ENCODE data around the gene OGA.
A peak's percentile ranks its signal among the peaks of the same experiment; 100 is the strongest.

Gene OGA

DNA sequence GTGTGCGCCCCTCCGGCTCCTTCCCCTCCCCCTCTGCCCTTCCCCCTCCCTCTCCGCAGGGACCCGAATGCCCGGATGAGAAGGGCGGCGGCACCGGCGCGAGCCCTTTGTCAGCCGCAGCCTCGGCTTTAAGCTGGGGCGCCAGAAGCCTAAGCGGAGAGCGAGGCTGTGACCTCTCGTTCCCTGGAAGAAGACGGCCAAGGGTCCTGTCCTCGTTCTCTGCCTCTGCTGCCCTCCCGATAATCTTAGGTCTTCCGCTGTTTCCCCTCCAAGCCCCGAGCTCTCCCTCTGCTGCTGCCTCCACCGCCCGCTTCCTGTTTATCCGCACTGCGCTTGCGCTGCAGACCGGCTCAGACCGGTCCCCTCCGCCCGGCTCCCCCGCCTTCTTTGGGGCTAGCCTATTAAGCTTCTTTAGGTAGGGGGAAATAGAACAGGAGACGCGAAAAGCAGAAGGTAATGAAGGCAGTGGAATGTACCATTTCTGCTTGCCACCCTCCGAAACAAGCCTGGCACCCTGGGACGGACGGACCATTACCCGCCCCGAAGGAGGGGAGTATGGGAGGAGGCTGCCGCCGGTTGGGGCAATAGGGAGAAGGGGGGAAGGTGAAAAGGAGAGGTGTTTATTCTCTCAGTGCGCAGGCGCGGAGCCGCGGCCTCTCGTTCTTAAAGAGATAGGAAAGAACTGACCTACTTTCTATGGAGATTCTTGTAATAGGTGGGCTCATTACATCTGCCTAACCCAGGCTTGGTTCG is at the start of gene OGA:
Gene OGA, minus strand, starts transcription at position 326 of the 753 bp plus-strand sequence. CDS start 422 bp downstream, outside the sequence.
- POLR2A ChIA-PET: interaction anchor here (0.5 to 2.5 kb wide), 23 partner anchors 9 to 588 kb away, joined by 3 to 24 read pairs (median 4); partner anchors contain the start of genes DPCD, NPM3 and POLL
- H3K9me3 ChIP-seq (ENCODE audit: control insufficient read depth, insufficient read depth, low read depth, low read length): no peaks in the 10 kb centered on the region
- H3K27ac ChIP-seq (ENCODE audit: extremely low read depth, low read depth, low read length): peak within 1 kb of the TSS; percentile 90
- peak within 1 kb of the TSS; percentile 92 for H3K4me3 ChIP-seq (ENCODE audit: low read depth, low read length)
- H3K4me1 ChIP-seq (ENCODE audit: control insufficient read depth, insufficient read depth, low read length): peaks cover 9% of the 10 kb centered on the region; the same call in 1 of the 2 replicates
- CTCF ChIA-PET: interaction anchor here (0.6 to 2.6 kb wide), 8 partner anchors 10 to 545 kb away, joined by 3 to 17 read pairs (median 4); no protein-coding TSS in a partner anchor
- H3K36me3 ChIP-seq (ENCODE audit: control insufficient read depth in 2 of 2, insufficient read depth in 1 of 2, low read length in 2 of 2): peaks cover 0 to 1% of the 10 kb centered on the region in 2 experiments; a peak in 2 of 3 replicates
- peak; percentile 83 for TF ChIP-seq FEZF1 (tag by site-specific recombination; IDR thresholded peaks at IDR 0.05)
- TF ChIP-seq, protein P1, sequence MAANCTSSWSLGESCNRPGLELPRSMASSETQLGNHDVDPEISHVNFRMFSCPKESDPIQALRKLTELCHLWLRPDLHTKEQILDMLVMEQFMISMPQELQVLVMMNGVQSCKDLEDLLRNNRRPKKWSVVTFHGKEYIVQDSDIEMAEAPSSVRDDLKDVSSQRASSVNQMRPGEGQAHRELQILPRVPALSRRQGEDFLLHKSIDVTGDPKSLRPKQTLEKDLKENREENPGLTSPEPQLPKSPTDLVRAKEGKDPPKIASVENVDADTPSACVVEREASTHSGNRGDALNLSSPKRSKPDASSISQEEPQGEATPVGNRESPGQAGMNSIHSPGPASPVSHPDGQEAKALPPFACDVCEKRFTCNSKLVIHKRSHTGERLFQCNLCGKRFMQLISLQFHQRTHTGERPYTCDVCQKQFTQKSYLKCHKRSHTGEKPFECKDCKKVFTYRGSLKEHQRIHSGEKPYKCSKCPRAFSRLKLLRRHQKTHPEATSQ (tag by site-specific recombination; IDR thresholded peaks at IDR 0.05): no peak
- no peak for TF ChIP-seq ZNF175 (tag by site-specific recombination; IDR thresholded peaks at IDR 0.05)
- no peak for TF ChIP-seq ZNF549 (tag by site-specific recombination; IDR thresholded peaks at IDR 0.05)
- peak; percentile 82 for TF ChIP-seq SP7 (tag by site-specific recombination; IDR thresholded peaks at IDR 0.05)
- TF ChIP-seq ZNF530 (tag by site-specific recombination; IDR thresholded peaks at IDR 0.05; ENCODE audit: low read depth): no peak
- TF ChIP-seq ZEB2 (tag by site-specific recombination; IDR thresholded peaks at IDR 0.05): peak; percentile 75
- no peak for TF ChIP-seq ZNF830 (tag by site-specific recombination; IDR thresholded peaks at IDR 0.05; ENCODE audit: low read depth)
- TF ChIP-seq ZNF596 (tag by site-specific recombination; IDR thresholded peaks at IDR 0.05): peak; percentile 39; the same call in 1 of the 2 replicates
- no peak for TF ChIP-seq ZNF664 (tag by site-specific recombination; IDR thresholded peaks at IDR 0.05)
- TF ChIP-seq ZBTB48 (tag by site-specific recombination; IDR thresholded peaks at IDR 0.05): peak; percentile 81; the same call in 1 of the 2 replicates
- no peak for TF ChIP-seq ZNF138 (tag by site-specific recombination; IDR thresholded peaks at IDR 0.05; ENCODE audit: borderline replicate concordance)
- TF ChIP-seq GLI2 (tag by site-specific recombination; IDR thresholded peaks at IDR 0.05; ENCODE audit: borderline replicate concordance, low read depth): no peak
- no peak for TF ChIP-seq ZNF24 (tag by site-specific recombination; IDR thresholded peaks at IDR 0.05)
- TF ChIP-seq, protein P2, sequence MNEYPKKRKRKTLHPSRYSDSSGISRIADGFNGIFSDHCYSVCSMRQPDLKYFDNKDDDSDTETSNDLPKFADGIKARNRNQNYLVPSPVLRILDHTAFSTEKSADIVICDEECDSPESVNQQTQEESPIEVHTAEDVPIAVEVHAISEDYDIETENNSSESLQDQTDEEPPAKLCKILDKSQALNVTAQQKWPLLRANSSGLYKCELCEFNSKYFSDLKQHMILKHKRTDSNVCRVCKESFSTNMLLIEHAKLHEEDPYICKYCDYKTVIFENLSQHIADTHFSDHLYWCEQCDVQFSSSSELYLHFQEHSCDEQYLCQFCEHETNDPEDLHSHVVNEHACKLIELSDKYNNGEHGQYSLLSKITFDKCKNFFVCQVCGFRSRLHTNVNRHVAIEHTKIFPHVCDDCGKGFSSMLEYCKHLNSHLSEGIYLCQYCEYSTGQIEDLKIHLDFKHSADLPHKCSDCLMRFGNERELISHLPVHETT (tag by site-specific recombination; IDR thresholded peaks at IDR 0.05): 0 out of 2 replicates have a peak, but pooled peaks have one; percentile 65
- TF ChIP-seq, protein P3, sequence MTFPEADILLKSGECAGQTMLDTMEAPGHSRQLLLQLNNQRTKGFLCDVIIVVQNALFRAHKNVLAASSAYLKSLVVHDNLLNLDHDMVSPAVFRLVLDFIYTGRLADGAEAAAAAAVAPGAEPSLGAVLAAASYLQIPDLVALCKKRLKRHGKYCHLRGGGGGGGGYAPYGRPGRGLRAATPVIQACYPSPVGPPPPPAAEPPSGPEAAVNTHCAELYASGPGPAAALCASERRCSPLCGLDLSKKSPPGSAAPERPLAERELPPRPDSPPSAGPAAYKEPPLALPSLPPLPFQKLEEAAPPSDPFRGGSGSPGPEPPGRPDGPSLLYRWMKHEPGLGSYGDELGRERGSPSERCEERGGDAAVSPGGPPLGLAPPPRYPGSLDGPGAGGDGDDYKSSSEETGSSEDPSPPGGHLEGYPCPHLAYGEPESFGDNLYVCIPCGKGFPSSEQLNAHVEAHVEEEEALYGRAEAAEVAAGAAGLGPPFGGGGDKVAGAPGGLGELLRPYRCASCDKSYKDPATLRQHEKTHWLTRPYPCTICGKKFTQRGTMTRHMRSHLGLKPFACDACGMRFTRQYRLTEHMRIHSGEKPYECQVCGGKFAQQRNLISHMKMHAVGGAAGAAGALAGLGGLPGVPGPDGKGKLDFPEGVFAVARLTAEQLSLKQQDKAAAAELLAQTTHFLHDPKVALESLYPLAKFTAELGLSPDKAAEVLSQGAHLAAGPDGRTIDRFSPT (tag by site-specific recombination; IDR thresholded peaks at IDR 0.05): peak; percentile 99
- no peak for TF ChIP-seq OSR2 (tag by site-specific recombination; IDR thresholded peaks at IDR 0.05)
- TF ChIP-seq ZNF621 (tag by site-specific recombination; IDR thresholded peaks at IDR 0.05): no peak
- no peak for TF ChIP-seq ZNF221 (tag by site-specific recombination; IDR thresholded peaks at IDR 0.05; ENCODE audit: borderline replicate concordance)
- peak; percentile 61; the same call in 1 of the 2 replicates for TF ChIP-seq EGR2 (tag by site-specific recombination; IDR thresholded peaks at IDR 0.05; ENCODE audit: low read depth)
- TF ChIP-seq ZNF292 (tag by site-specific recombination; IDR thresholded peaks at IDR 0.05; ENCODE audit: borderline replicate concordance, low read depth): no peak
- TF ChIP-seq, protein P4, sequence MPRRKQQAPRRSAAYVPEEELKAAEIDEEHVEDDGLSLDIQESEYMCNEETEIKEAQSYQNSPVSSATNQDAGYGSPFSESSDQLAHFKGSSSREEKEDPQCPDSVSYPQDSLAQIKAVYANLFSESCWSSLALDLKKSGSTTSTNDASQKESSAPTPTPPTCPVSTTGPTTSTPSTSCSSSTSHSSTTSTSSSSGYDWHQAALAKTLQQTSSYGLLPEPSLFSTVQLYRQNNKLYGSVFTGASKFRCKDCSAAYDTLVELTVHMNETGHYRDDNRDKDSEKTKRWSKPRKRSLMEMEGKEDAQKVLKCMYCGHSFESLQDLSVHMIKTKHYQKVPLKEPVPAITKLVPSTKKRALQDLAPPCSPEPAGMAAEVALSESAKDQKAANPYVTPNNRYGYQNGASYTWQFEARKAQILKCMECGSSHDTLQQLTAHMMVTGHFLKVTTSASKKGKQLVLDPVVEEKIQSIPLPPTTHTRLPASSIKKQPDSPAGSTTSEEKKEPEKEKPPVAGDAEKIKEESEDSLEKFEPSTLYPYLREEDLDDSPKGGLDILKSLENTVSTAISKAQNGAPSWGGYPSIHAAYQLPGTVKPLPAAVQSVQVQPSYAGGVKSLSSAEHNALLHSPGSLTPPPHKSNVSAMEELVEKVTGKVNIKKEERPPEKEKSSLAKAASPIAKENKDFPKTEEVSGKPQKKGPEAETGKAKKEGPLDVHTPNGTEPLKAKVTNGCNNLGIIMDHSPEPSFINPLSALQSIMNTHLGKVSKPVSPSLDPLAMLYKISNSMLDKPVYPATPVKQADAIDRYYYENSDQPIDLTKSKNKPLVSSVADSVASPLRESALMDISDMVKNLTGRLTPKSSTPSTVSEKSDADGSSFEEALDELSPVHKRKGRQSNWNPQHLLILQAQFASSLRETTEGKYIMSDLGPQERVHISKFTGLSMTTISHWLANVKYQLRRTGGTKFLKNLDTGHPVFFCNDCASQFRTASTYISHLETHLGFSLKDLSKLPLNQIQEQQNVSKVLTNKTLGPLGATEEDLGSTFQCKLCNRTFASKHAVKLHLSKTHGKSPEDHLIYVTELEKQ (tag by site-specific recombination; IDR thresholded peaks at IDR 0.05; ENCODE audit: borderline replicate concordance): 0 out of 2 replicates have a peak, but pooled peaks have one; percentile 27
- TF ChIP-seq, protein P5, sequence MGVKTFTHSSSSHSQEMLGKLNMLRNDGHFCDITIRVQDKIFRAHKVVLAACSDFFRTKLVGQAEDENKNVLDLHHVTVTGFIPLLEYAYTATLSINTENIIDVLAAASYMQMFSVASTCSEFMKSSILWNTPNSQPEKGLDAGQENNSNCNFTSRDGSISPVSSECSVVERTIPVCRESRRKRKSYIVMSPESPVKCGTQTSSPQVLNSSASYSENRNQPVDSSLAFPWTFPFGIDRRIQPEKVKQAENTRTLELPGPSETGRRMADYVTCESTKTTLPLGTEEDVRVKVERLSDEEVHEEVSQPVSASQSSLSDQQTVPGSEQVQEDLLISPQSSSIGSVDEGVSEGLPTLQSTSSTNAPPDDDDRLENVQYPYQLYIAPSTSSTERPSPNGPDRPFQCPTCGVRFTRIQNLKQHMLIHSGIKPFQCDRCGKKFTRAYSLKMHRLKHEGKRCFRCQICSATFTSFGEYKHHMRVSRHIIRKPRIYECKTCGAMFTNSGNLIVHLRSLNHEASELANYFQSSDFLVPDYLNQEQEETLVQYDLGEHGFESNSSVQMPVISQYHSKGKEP (tag by site-specific recombination; IDR thresholded peaks at IDR 0.05): no peak
- no peak for TF ChIP-seq ZNF416 (tag by site-specific recombination; IDR thresholded peaks at IDR 0.05)
- TF ChIP-seq, protein P6, sequence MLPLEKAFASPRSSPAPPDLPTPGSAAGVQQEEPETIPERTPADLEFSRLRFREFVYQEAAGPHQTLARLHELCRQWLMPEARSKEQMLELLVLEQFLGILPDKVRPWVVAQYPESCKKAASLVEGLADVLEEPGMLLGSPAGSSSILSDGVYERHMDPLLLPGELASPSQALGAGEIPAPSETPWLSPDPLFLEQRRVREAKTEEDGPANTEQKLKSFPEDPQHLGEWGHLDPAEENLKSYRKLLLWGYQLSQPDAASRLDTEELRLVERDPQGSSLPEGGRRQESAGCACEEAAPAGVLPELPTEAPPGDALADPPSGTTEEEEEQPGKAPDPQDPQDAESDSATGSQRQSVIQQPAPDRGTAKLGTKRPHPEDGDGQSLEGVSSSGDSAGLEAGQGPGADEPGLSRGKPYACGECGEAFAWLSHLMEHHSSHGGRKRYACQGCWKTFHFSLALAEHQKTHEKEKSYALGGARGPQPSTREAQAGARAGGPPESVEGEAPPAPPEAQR (tag by site-specific recombination; IDR thresholded peaks at IDR 0.05): 0 out of 2 replicates have a peak, but pooled peaks have one; percentile 41
